CD4-positive, CD25-positive, alpha-beta regulatory T cell (primary cell): Measurements from ENCODE around the gene S100PBP. TPM values are rescaled to one million over a fixed set of nuclear protein-coding genes. Genes with fewer than 3 reads are reported as not detected.

Experiments used
- ATAC-seq, 2 donors: fragments of 150-1000 bp; cut with Tn5 transposase; one replicate each; pipeline ENCODE4 v1.10.0; 2021; ENCODE audit warnings: low read depth in 2 of 2, moderate number of reproducible peaks in 2 of 2, moderate library complexity in 1 of 2
- DNase-seq, 3 donors: peaks; one replicate each; pipeline versions ENCODE4 v3.0.0 to v3.0.0-alpha.2; 2012 to 2022; ENCODE audit warnings: mixed read lengths in 1 of 3
- H3K27ac ChIP-seq: one replicate; pipeline ENCODE4 v1.7.0; 2013; ENCODE audit warnings: mild to moderate bottlenecking, low read length; ENCODE audit not compliant: insufficient read depth, poor library complexity, severe bottlenecking
- H3K27me3 ChIP-seq: one replicate; pipeline ENCODE4 v1.7.0; 2013; ENCODE audit warnings: low read length; ENCODE audit not compliant: control insufficient read depth, insufficient read depth
- H3K36me3 ChIP-seq: one replicate; pipeline ENCODE4 v1.7.0; 2013; ENCODE audit warnings: mild to moderate bottlenecking, low read length, moderate library complexity; ENCODE audit not compliant: control insufficient read depth, insufficient read depth
- H3K4me1 ChIP-seq: 2 replicates; pipeline ENCODE4 v1.7.0; 2013; ENCODE audit warnings: mild to moderate bottlenecking, low read length; ENCODE audit not compliant: insufficient read depth, control insufficient read depth, poor library complexity, severe bottlenecking
- H3K4me3 ChIP-seq: one replicate; pipeline ENCODE4 v1.7.0; 2013; ENCODE audit warnings: low read depth, mild to moderate bottlenecking, low read length, moderate library complexity
- H3K9me3 ChIP-seq, 2 experiments: 1 replicate in 1 of 2; 2 replicates in 1 of 2; pipeline ENCODE4 v1.7.0; 2013; ENCODE audit warnings: low read length in 2 of 2, mild to moderate bottlenecking in 1 of 2, moderate library complexity in 1 of 2; ENCODE audit not compliant: control insufficient read depth in 2 of 2
- H3K27ac Mint-ChIP-seq, 3 donors: one replicate each; pipeline ENCODE4 v1.8.0; 2020 to 2022; ENCODE audit warnings: mild to moderate bottlenecking in 3 of 3, mixed read lengths in 3 of 3, moderate library complexity in 2 of 3
- H3K27me3 Mint-ChIP-seq: one replicate; pipeline ENCODE4 v1.8.0; 2022; ENCODE audit warnings: mild to moderate bottlenecking, mixed read lengths
- H3K36me3 Mint-ChIP-seq: one replicate; pipeline ENCODE4 v1.8.0; 2020; ENCODE audit warnings: mixed read lengths
- H3K4me1 Mint-ChIP-seq, 4 donors: one replicate each; pipeline ENCODE4 v1.8.0; 2020 to 2022; ENCODE audit warnings: mixed read lengths in 4 of 4, mild to moderate bottlenecking in 1 of 4
- H3K4me3 Mint-ChIP-seq, 4 donors: one replicate each; pipeline ENCODE4 v1.8.0; 2020 to 2022; ENCODE audit warnings: mild to moderate bottlenecking in 4 of 4, mixed read lengths in 4 of 4, moderate library complexity in 3 of 4
- H3K9me3 Mint-ChIP-seq, 7 donors: one replicate each; pipeline ENCODE4 v1.8.0; 2020 to 2022; ENCODE audit warnings: mixed read lengths in 7 of 7, mild to moderate bottlenecking in 3 of 7, moderate library complexity in 2 of 7
- polyA plus RNA-seq, 4 donors: library from polyadenylated mRNA; unstranded; fragments of 300-500 nt; fragmentation: Illumina TruSeq; gene quantifications; one replicate each; pipeline ENCODE4 v1.2.3, GENCODE V29; 2021
- total RNA-seq: library from RNA; stranded (reverse); gene quantifications from one replicate; pipeline ENCODE4 v1.2.3, GENCODE V29; 2022

Gene S100PBP
- total and polyA plus RNA-seq, 5 donors from 2014 or later: 11.5 to 55.1 (median 12.3) TPM

DNA sequence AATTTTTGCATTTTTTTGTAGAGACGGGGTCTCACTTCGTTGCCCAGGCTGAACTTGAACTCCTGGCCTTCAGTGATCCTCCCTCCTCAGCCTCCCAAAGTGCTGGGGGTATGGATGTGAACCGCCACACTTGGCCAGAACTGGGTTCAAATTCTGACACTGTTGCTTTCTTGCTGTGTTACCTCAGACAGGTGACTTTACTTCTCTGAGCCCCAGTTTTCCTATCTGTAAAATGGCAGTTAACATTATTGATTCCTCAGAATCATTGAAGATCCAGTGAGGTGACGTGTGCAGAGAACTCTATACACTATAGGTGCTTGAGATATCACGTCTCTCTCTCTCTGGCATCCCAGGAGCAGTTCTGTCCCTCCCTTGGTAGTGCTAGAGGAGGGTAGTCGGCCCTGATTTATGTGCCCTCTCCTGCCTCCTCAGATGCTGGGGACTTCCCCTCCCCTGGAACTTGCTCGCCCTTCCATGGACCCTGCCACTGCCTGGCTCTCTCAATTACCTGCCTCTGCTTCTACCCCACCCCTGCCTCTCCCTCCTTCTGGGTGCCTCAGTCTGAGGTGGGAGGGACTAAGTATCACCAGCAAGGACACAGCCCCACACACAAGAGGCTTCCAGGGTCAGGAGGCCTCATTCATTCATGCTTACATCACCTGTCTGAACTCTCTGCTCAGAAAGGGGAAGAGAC, 66.0 kb downstream of the S100PBP start:
- H3K4me3 Mint-ChIP-seq: no peak overlapping the region
- no peak overlapping the region for H3K4me3 ChIP-seq
- no peaks in the 10 kb centered on the region for H3K36me3 Mint-ChIP-seq

DNA sequence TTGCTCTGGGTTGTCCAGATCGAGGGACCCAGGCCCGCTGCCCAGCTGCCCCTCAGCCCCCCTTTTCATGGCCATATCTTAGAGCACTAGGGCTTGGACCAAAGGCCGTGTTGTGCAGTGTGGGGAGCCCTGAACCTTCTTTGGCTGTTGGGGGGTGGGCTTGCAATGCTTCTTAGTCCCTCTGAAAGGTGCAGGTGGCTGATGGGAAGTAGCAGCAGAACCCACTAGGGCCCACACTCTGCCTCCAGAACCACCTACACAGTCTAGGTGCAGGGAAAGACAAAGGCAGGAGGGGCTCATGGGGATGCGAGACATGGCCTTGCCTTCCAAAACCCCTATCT, 66.5 kb downstream of the S100PBP start:
- Mint-ChIP-seq H3K4me3 (no peak overlapping the region), H3K27me3 (peaks cover 62% of the 10 kb centered on the region), H3K4me1 (peaks cover 0 to 7% (median under 1%) of the 10 kb centered on the region in 4 donors), H3K36me3 (no peaks in the 10 kb centered on the region), H3K27ac (no peak overlapping the region), H3K9me3 (peaks cover 0 to 2% (median 0%) of the 10 kb centered on the region in 7 donors)
- no peaks in the 10 kb centered on the region for H3K36me3 ChIP-seq
- no peak overlapping the region for H3K4me3 ChIP-seq
- peaks cover 7% of the 10 kb centered on the region for H3K27me3 ChIP-seq
- no peak overlapping the region for H3K27ac ChIP-seq
- H3K4me1 ChIP-seq: no peaks in the 10 kb centered on the region
- DNase-seq (no peak), ATAC-seq (no peak)
- H3K9me3 ChIP-seq: no peaks in the 10 kb centered on the region

More for the DNA sequence above, 66.0 kb downstream of the S100PBP start:
- no peaks in the 10 kb centered on the region for H3K4me1 ChIP-seq
- H3K9me3 ChIP-seq: no peaks in the 10 kb centered on the region
- H3K27ac ChIP-seq: no peak overlapping the region
- Mint-ChIP-seq H3K27me3 (peaks cover 62% of the 10 kb centered on the region), H3K27ac (no peak overlapping the region), H3K9me3 (peaks cover 0 to 2% (median 0%) of the 10 kb centered on the region in 7 donors), H3K4me1 (peaks cover 0 to 7% (median under 1%) of the 10 kb centered on the region in 4 donors)
- H3K36me3 ChIP-seq: no peaks in the 10 kb centered on the region
- peaks cover 7% of the 10 kb centered on the region for H3K27me3 ChIP-seq
- DNase-seq (no peak), ATAC-seq (no peak)

DNA sequence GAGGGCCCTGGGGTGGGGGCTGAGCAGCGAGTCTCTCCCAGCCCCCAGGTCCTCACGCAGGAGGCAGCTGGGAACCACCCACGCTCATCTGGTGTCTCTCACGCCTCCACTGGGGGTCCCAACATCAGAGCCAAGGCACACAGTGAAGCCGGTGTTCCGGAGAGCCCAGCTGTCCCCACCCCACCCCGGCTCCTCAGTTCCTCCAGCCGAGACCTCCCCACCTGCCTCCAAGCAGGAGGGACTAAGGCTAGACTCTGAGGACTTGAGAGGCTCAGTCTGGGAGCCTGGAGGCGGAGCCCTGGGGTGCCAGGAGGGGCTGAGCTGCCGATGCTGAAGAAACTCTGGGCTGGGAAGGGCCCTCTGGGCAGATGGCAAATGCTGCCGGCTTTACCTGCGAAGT, 67.3 kb downstream of the S100PBP start:
- Histone ChIP-seq H3K27me3 (peaks cover 7% of the 10 kb centered on the region), H3K27ac (no peak overlapping the region), H3K36me3 (no peaks in the 10 kb centered on the region), H3K4me1 (no peaks in the 10 kb centered on the region), H3K9me3 (no peaks in the 10 kb centered on the region), H3K4me3 (no peak overlapping the region)
- no peak overlapping the region for H3K4me3 Mint-ChIP-seq
- ATAC-seq: no peak
- no peak for DNase-seq
- H3K36me3 Mint-ChIP-seq: no peaks in the 10 kb centered on the region
- H3K4me1 Mint-ChIP-seq: peaks cover 0 to 7% (median under 1%) of the 10 kb centered on the region in 4 donors
- no peak overlapping the region for H3K27ac Mint-ChIP-seq
- peaks cover 69% of the 10 kb centered on the region for H3K27me3 Mint-ChIP-seq
- peaks cover 0 to 2% (median 0%) of the 10 kb centered on the region in 7 donors for H3K9me3 Mint-ChIP-seq

DNA sequence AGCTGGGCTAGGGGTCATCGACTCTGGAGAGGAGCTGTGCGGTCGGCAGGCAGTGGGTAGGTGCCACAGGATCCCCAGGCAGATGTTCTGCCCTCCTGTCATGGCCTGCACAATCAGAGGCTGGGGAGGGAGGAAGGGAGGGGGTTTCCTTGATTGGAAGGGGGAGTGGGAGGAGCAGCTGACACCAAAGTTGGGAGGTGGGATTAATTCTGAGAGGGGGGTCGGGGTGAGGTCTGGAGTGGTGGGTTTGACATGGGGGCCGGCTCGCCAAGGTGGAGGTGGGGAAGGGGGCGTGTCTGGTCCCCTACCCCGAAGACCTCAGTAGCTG, 68.2 kb downstream of the S100PBP start:
- H3K4me1 Mint-ChIP-seq: peaks cover 0 to 7% (median under 1%) of the 10 kb centered on the region in 4 donors
- H3K36me3 Mint-ChIP-seq: no peaks in the 10 kb centered on the region
- peaks cover 7% of the 10 kb centered on the region for H3K27me3 ChIP-seq
- H3K27ac ChIP-seq: no peak overlapping the region
- no peak overlapping the region for H3K4me3 ChIP-seq
- no peaks in the 10 kb centered on the region for H3K4me1 ChIP-seq
- DNase-seq: no peak
- no peak overlapping the region for H3K27ac Mint-ChIP-seq
- peaks cover 77% of the 10 kb centered on the region for H3K27me3 Mint-ChIP-seq
- ATAC-seq: no peak
- no peak overlapping the region for H3K4me3 Mint-ChIP-seq
- H3K36me3 ChIP-seq: no peaks in the 10 kb centered on the region
- no peaks in the 10 kb centered on the region for H3K9me3 ChIP-seq
- peaks cover 0 to 2% (median 0%) of the 10 kb centered on the region in 7 donors for H3K9me3 Mint-ChIP-seq

DNA sequence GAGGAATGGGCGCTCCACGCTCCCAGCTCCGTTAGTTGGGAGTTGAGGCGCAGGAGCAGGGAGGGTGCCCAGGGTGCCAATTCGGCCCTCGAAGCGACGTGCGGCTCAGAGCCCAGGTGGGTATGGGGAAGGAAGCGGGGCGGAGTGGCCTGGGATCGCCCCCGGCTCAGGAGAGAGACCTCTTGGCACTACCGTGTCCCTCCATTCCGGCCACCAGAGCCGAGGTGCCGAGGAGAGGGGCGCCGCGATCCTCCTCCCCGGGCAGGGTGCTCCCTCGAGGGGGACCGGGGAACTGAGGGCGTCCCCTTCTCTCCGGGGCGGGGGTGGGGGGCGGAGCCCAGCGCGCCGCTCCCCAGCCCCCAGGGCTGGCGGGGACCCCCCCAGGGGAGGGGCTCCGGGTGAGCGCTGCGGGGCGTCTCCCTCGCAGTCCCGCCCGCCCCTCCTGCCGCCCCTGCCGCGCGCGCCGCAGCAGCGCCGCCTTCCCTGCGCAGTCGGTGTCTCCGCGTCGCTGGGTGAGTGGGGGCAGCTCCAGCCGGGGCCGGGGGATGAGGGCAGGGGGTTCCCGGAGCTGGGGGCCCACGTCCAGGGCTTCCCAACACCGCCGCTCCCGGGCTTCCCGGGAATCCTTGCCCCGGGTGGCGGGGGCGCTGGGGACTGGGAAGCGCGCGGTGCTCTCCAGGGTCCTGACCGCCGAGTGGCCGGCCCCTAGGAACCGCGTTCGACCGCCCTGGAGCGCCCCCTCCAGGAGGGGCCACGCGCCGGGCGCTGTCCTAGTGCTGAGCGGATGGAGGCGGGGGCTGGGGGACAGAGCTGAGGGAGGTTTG, 68.8 kb downstream of the S100PBP start, which contains the start of gene HPCA:
HPCA (plus strand) TSS at position 488 of the 824 bp plus-strand sequence. CDS start 2,408 bp downstream, outside the sequence.
- Mint-ChIP-seq H3K4me1 (peaks cover 0 to 7% (median under 1%) of the 10 kb centered on the region in 4 donors), H3K9me3 (peaks cover 0 to 2% (median 0%) of the 10 kb centered on the region in 7 donors), H3K4me3 (no peak within 1 kb of the TSS), H3K27me3 (peaks cover 77% of the 10 kb centered on the region), H3K36me3 (no peaks in the 10 kb centered on the region), H3K27ac (no peak within 1 kb of the TSS)
- no peak within 1 kb of the TSS for H3K27ac ChIP-seq
- H3K9me3 ChIP-seq: no peaks in the 10 kb centered on the region
- no peak within 1 kb of the TSS for H3K4me3 ChIP-seq
- peaks cover 9% of the 10 kb centered on the region for H3K27me3 ChIP-seq
- no peak for DNase-seq
- H3K4me1 ChIP-seq: no peaks in the 10 kb centered on the region
- H3K36me3 ChIP-seq: no peaks in the 10 kb centered on the region
- peak in 1 of 2 donors; percentile 41 for ATAC-seq

DNA sequence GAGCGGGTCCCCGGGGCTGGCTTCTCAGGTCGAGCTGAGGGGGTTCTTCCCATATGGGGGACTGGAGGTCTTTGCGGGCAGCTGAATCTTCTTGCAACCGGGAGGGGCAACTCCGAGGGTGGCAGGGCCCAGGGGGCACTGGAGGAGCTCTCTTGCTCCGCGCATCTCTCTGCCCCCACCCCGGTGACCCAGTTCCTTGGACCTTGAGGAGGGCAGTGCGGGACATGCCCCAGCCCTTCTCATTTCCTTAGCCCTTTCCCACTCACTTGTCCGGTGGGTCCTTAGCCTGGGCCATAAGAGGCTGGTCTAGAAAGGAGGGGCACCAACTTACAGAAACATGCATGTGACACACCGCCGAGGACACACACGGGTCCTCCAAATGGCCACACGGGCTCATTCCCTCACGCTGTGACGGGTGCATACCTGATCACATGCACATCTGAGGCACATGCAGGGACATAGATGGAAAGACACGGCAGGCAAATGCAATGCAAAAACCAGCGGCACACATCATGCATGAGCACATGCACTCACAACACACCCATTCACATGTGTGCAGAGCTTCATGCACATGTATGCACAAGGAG, 69.5 kb downstream of the S100PBP start:
- H3K4me1 ChIP-seq: no peaks in the 10 kb centered on the region
- Mint-ChIP-seq H3K9me3 (peaks cover 0 to 2% (median 0%) of the 10 kb centered on the region in 7 donors), H3K4me1 (peaks cover 0 to 11% (median under 1%) of the 10 kb centered on the region in 4 donors), H3K27me3 (peaks cover 77% of the 10 kb centered on the region), H3K4me3 (no peak overlapping the region), H3K27ac (no peak overlapping the region), H3K36me3 (no peaks in the 10 kb centered on the region)
- H3K4me3 ChIP-seq: no peak overlapping the region
- ATAC-seq (no peak), DNase-seq (no peak)
- H3K36me3 ChIP-seq: no peaks in the 10 kb centered on the region
- no peaks in the 10 kb centered on the region for H3K9me3 ChIP-seq
- peaks cover 14% of the 10 kb centered on the region for H3K27me3 ChIP-seq
- H3K27ac ChIP-seq: no peak overlapping the region

DNA sequence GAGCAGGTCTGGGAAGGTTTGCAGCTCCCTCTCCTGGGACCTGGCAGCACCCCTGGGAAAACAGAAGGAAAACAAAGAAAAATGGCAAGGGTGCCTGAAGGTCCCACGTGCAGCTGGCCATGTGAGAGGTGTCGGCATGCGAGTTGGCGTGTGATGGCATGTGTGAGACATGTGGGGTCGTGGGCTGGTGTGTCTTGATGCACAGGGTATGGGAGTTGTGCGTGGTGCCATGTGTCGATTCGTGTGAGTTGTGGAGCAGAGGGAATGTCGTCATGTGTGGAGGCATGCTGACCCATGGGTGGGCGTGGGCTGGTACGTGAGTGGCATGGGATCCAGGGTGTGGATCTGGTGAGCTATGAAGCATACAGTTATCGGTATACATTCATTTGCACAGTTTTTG, 70.2 kb downstream of the S100PBP start:
- H3K4me1 Mint-ChIP-seq: peaks cover 0 to 18% (median 4%) of the 10 kb centered on the region in 4 donors
- Histone ChIP-seq H3K36me3 (no peaks in the 10 kb centered on the region), H3K27ac (no peak overlapping the region), H3K27me3 (peaks cover 16% of the 10 kb centered on the region), H3K9me3 (no peaks in the 10 kb centered on the region), H3K4me3 (no peak overlapping the region), H3K4me1 (no peaks in the 10 kb centered on the region)
- no peak overlapping the region for H3K27ac Mint-ChIP-seq
- H3K9me3 Mint-ChIP-seq: peaks cover 0 to 3% (median 0%) of the 10 kb centered on the region in 7 donors
- H3K4me3 Mint-ChIP-seq: no peak overlapping the region
- no peaks in the 10 kb centered on the region for H3K36me3 Mint-ChIP-seq
- no peak for ATAC-seq
- DNase-seq: no peak
- H3K27me3 Mint-ChIP-seq: peaks cover 81% of the 10 kb centered on the region
